K562 (cell line): ENCODE results near the gene DENND2A. TPM values are rescaled to one million over a fixed set of nuclear protein-coding genes. Genes with fewer than 3 reads are reported as not detected.

Experiments
- ATAC-seq: fragments of 200-7000 bp; cut with Tn5 transposase; 3 replicates; pipeline ENCODE4 v1.9.1; 2020; ENCODE audit warnings: moderate library complexity
- BruUV-seq: library from RNA; stranded (reverse); fragments of 400-500 nt; replicated peaks from 2 replicates; lab custom pipeline; 2021; lab: Mats Ljungman, UMichigan
- CTCF ChIA-PET: fragments of 300-600 bp; formaldehyde crosslinking; extraction: SDS; loops from one replicate; lab custom pipeline; 2021; ENCODE audit warnings: low intra/inter-chr PET ratio; lab: Yijun Ruan, JAX
- POLR2A ChIA-PET: fragments of 300-600, 350-650 bp; sonication (Branson Sonifier 250); formaldehyde crosslinking; extraction: SDS; loops from one replicate; lab custom pipeline; 2021; ENCODE audit warnings: antibody characterized with exemption, inconsistent platforms; lab: Yijun Ruan, JAX
- DNase-seq, 4 experiments: peaks; one replicate each; pipeline versions ENCODE4 v3.0.0 to v3.0.0-alpha.2; 2011 to 2018; ENCODE audit warnings: low spot score in 3 of 4, mixed read lengths in 3 of 4; ENCODE audit errors: extremely low read depth in 1 of 4
- FAIRE-seq: peaks from 2 replicates; lab custom pipeline; 2011; peaks lifted over from hg19 to GRCh38; lab: Jason Lieb, UNC
- H2AFZ ChIP-seq: 2 replicates; pipeline ENCODE4 v1.6.0; 2011; ENCODE audit warnings: low read depth, low read length, control low read depth, inconsistent platforms
- H3K27ac ChIP-seq: fragments of 200-600 bp; 3 replicates; pipeline ENCODE4 v1.8.0; 2011; ENCODE audit warnings: low read depth, mild to moderate bottlenecking, control low read depth, inconsistent platforms, low read length, moderate library complexity, mixed read lengths; ENCODE audit errors: extremely low read depth
- H3K27me3 ChIP-seq, 2 experiments: fragments of 300-600 bp in 1 of 2; 2 replicates in 1 of 2; 3 replicates in 1 of 2; pipeline versions ENCODE4 v1.6.0 to v1.8.0; 2011; ENCODE audit warnings: inconsistent platforms in 2 of 2, low read length in 2 of 2, mild to moderate bottlenecking in 1 of 2, mixed read lengths in 1 of 2, moderate library complexity in 1 of 2; ENCODE audit not compliant: control insufficient read depth in 2 of 2, insufficient read depth in 2 of 2
- H3K36me3 ChIP-seq: fragments of 300-600 bp; 3 replicates; pipeline ENCODE4 v1.8.0; 2011; ENCODE audit warnings: mild to moderate bottlenecking, low read length, inconsistent platforms; ENCODE audit not compliant: control insufficient read depth, insufficient read depth
- H3K4me1 ChIP-seq, 2 experiments: fragments of 200-600 bp in 1 of 2; replicated peaks in 1 of 2; 2 replicates in 1 of 2; 3 replicates in 1 of 2; pipeline versions ENCODE4 v1.5.1 to v1.8.0; 2011; ENCODE audit warnings: inconsistent platforms in 2 of 2, low read length in 2 of 2, mild to moderate bottlenecking in 1 of 2, mixed read lengths in 1 of 2, moderate library complexity in 1 of 2; ENCODE audit not compliant: control insufficient read depth in 2 of 2, insufficient read depth in 2 of 2
- H3K4me2 ChIP-seq: 2 replicates; pipeline ENCODE4 v1.6.1; 2011; ENCODE audit warnings: low read length, control low read depth, inconsistent platforms, mixed read lengths; ENCODE audit not compliant: insufficient read depth
- H3K4me3 ChIP-seq: fragments of 200-600 bp; sonication (generic), shearing (Covaris generic); 2 replicates; pipeline ENCODE4 v1.5.1; 2016; ENCODE audit warnings: control low read depth, inconsistent platforms
- H3K79me2 ChIP-seq: fragments of 200-600 bp; 3 replicates; pipeline ENCODE4 v1.8.0; 2011; ENCODE audit warnings: low read length, inconsistent platforms; ENCODE audit not compliant: control insufficient read depth, insufficient read depth
- H3K9ac ChIP-seq, 2 experiments: 2 replicates each; pipeline versions ENCODE4 v1.6.0 to v1.6.1; 2011; ENCODE audit warnings: low read depth in 2 of 2, low read length in 2 of 2, control low read depth in 1 of 2, inconsistent platforms in 1 of 2, mild to moderate bottlenecking in 1 of 2, mixed read lengths in 1 of 2; ENCODE audit not compliant: insufficient read depth in 1 of 2
- H3K9me1 ChIP-seq: one replicate; pipeline ENCODE4 v1.6.0; 2011; ENCODE audit warnings: inconsistent platforms, mild to moderate bottlenecking, low read length, moderate library complexity; ENCODE audit not compliant: control insufficient read depth, insufficient read depth
- H3K9me3 ChIP-seq: replicated peaks from 2 replicates; pipeline ENCODE4 v1.5.1; 2011; ENCODE audit warnings: low read depth, low read length, inconsistent platforms; ENCODE audit not compliant: control insufficient read depth, insufficient read depth
- H4K20me1 ChIP-seq: replicated peaks from 2 replicates; pipeline ENCODE4 v1.6.1; 2011; ENCODE audit warnings: low read length, inconsistent platforms, mixed read lengths; ENCODE audit not compliant: control insufficient read depth, insufficient read depth
- CREM ChIP-seq: IDR thresholded peaks from 2 replicates; pipeline ENCODE4 v1.6.1; 2014; ENCODE audit warnings: antibody characterized with exemption, low read depth
- DNMT1 ChIP-seq: fragments of 450-650 bp; IDR thresholded peaks from 2 replicates; pipeline ENCODE4 v1.6.1; 2016; ENCODE audit warnings: antibody characterized with exemption, mild to moderate bottlenecking
- EP400 ChIP-seq: fragments of 450-650 bp; IDR thresholded peaks from 2 replicates; pipeline ENCODE4 v1.6.1; 2017; ENCODE audit warnings: antibody characterized with exemption, mild to moderate bottlenecking, moderate library complexity
- HMGN3 ChIP-seq: IDR thresholded peaks from 2 replicates; pipeline ENCODE4 v1.6.1; 2011; ENCODE audit warnings: borderline replicate concordance, low read depth, mild to moderate bottlenecking, mixed read lengths, low read length; ENCODE audit not compliant: insufficient read length; ENCODE audit errors: extremely low read depth
- NUFIP1 ChIP-seq: fragments of 450-650 bp; IDR thresholded peaks from 2 replicates; pipeline ENCODE4 v1.6.1; 2018; ENCODE audit not compliant: partially characterized antibody
- POLR3G ChIP-seq: IDR thresholded peaks from 2 replicates; pipeline ENCODE4 v1.6.1; 2011; ENCODE audit not compliant: insufficient read length, insufficient replicate concordance; ENCODE audit errors: extremely low read depth
- SMAD4 ChIP-seq: fragments of 250-450 bp; sonication (Bioruptor Pico); conservative IDR thresholded peaks from 2 replicates; pipeline ENCODE4 v1.8.0; 2021; ENCODE audit warnings: inconsistent platforms, mild to moderate bottlenecking, moderate library complexity
- TRIM25 ChIP-seq: fragments of 450-650 bp; IDR thresholded peaks from 2 replicates; pipeline ENCODE4 v1.7.0; 2016; ENCODE audit warnings: borderline replicate concordance
- ZFP1 ChIP-seq: fragments of 450-650 bp; formaldehyde crosslinking; IDR thresholded peaks from 2 replicates; pipeline ENCODE4 v1.4.0; 2020; ENCODE audit warnings: mild to moderate bottlenecking, mixed read lengths
- ZNF140 ChIP-seq: fragments of 250-450 bp; sonication (Bioruptor Pico); IDR thresholded peaks from 2 replicates; pipeline ENCODE4 v1.8.0; 2021; ENCODE audit warnings: moderate library complexity, mild to moderate bottlenecking, inconsistent platforms
- ZNF583 ChIP-seq: fragments of 250-450 bp; sonication (Bioruptor Pico); IDR thresholded peaks from 2 replicates; pipeline ENCODE4 v1.4.0; 2020
- ZNF655 ChIP-seq: fragments of 250-450 bp; sonication (Bioruptor Pico); IDR thresholded peaks from 2 replicates; pipeline ENCODE4 v1.5.0; 2021
- WGBS: fragments of 100-300 bp; shearing (Covaris generic); methylation state at CpG from one replicate; pipeline ENCODE4 v1.1.6; 2016; ENCODE audit warnings: low coverage, mixed read lengths; ENCODE audit not compliant: insufficient coverage; ENCODE audit errors: missing lambda C conversion rate; 5-methylcytosine and 5-hydroxymethylcytosine counted together
- in situ Hi-C: fragments of 300-500 bp; cut with MboI; formaldehyde crosslinking; loops from 4 replicates; pipeline ENCODE4 v1.15.0; 2018; ENCODE audit warnings: inconsistent platforms, mixed read lengths
- intact Hi-C: fragments of 100-400 bp; cut with micrococcal nuclease; formaldehyde crosslinking; loops from 2 replicates; pipeline ENCODE4 v1.14.2; 2022
- polyA plus RNA-seq, 8 experiments: library from polyadenylated mRNA; depleted of rRNA in 4 of 8; stranded (reverse) in 5 of 8; unstranded in 3 of 8; fragments of >200 nt; fragmentation: Nextera tagmentation in 2 of 8; fragmentation: Illumina TruSeq in 1 of 8; extraction: Ambion mirVana in 2 of 8; extraction: Trizol in 1 of 8; gene quantifications; 2 replicates each; pipeline versions ENCODE4 v1.2.1 to v1.2.3, GENCODE V29; 2011 to 2014; ENCODE audit warnings: inconsistent platforms in 1 of 8, missing spikeins in 1 of 8
- total RNA-seq, 7 experiments: library from RNA; depleted of rRNA in 6 of 7; stranded (reverse); fragments of >200 nt in 6 of 7; fragmentation: Illumina TruSeq in 2 of 7; extraction: Trizol in 2 of 7; gene quantifications; 2 replicates each; pipeline versions ENCODE4 v1.2.1 to v1.2.3, GENCODE V29; 2011 to 2021; ENCODE audit warnings: low replicate concordance in 1 of 7

Gene DENND2A
- total and polyA plus RNA-seq, 9 of the 15 experiments (the other 6 are each of a cell fraction or from before 2014, with no cell fraction given): not detected

GRCh38 chr7:140586516-140586915 is 54.1 kb downstream of the DENND2A start:
- WGBS: 0% methylated on average over 3 of the region's 3 CpGs
- no peaks in the 10 kb centered on the region for H3K4me1 ChIP-seq
- H3K4me3 ChIP-seq: no peak overlapping the region
- no peak overlapping the region for H3K9ac ChIP-seq
- ChIA-PET POLR2A (interaction anchor here (1.1 to 2.0 kb wide), 2 partner anchors 10 to 14 kb away, joined by 3 to 9 read pairs; no protein-coding TSS in a partner anchor), CTCF (no interaction called here)
- no peak overlapping the region for H3K27ac ChIP-seq
- H2AFZ ChIP-seq: no peak overlapping the region
- H3K36me3 ChIP-seq: no peaks in the 10 kb centered on the region
- peaks cover 50 to 84% of the 10 kb centered on the region in 2 experiments for H3K27me3 ChIP-seq
- intact Hi-C loops (no loop called here), in situ Hi-C loops (no loop called here)
- no peaks in the 10 kb centered on the region for H3K9me3 ChIP-seq
- no peak for FAIRE-seq
- no peak for DNase-seq
- BruUV-seq: no TSS peak
- TF ChIP-seq CREM (no peak), ZFP1 (no peak), ZNF140 (CRISPR knock-in tag) (no peak), HMGN3 (no peak), ZNF583 (CRISPR knock-in tag) (no peak), EP400 (no peak), NUFIP1 (no peak), ZNF655 (CRISPR knock-in tag) (no peak), POLR3G (no peak), TRIM25 (no peak), DNMT1 (no peak), SMAD4 (CRISPR knock-in tag) (no peak)
- H3K4me2 ChIP-seq: no peak overlapping the region
- H3K79me2 ChIP-seq: no peaks in the 10 kb centered on the region
- no peaks in the 10 kb centered on the region for H3K9me1 ChIP-seq
- no peaks in the 10 kb centered on the region; the same call in 1 of the 2 replicates for H4K20me1 ChIP-seq
- no peak for ATAC-seq
